ENCODE results near the gene ZGLP1. TPM values are rescaled to one million over a fixed set of nuclear protein-coding genes. Genes with fewer than 3 reads are reported as not detected.

ZGLP1 gene
- total and polyA plus RNA-seq, 2 of the 13 experiments (the other 11 are each of a cell fraction or from before 2014, with no cell fraction given), result 2.4 to 3.0 TPM

DNA sequence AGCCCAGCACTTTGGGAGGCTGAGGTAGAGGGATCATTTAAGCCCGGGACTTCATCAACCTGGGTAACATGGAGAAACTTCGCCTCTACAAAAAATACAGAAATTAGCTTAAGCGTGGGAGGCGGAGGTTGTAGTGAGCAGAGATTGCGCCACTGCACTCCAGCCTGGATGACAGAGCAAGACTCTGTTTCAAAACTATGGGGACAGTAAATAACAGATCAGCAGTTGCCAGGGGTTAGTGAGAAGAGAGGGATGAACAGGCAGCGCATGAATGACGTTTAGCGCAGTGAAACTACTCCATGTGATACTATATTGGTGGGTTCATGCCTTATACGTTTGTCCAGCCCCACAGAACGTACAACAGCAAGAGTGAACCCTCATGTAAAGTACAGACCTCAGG, 36.9 kb upstream of the ZGLP1 start:
- H3K4me3 ChIP-seq (replicated peaks in 1 of 3; ENCODE audit: insufficient read depth in 1 of 3, low read depth in 2 of 3, low read length in 3 of 3), result peak overlapping the region in 1 of 3 experiments; percentile 31; a peak in 1 of 6 replicates
- ATAC-seq (peak; percentile 90), FAIRE-seq (peak; percentile 63), DNase-seq (ENCODE audit: low spot score) (peak; percentile 74)
- H3K27ac ChIP-seq (ENCODE audit: extremely low read length, insufficient read depth, low read length), result peak overlapping the region; percentile 41
- peak overlapping the region; percentile 70 for H3K4me2 ChIP-seq (ENCODE audit: low read depth, low read length)
- H4K20me1 ChIP-seq (ENCODE audit: insufficient read depth, low read length), result no peaks in the 10 kb centered on the region
- ChIA-PET CTCF (ENCODE audit: low intra/inter-chr PET ratio, low total read pairs) (no interaction called here), POLR2A (interaction anchor here (1.0 to 6.5 kb wide), 4 partner anchors 12 to 76 kb away, joined by 3 to 38 read pairs (median 4); partner anchors contain the start of genes ICAM1, ICAM4, RAVER1 and TYK2)
- 1% methylated on average over 9 of the region's 10 CpGs for WGBS (ENCODE audit: low lambda C conversion rate)
- intact Hi-C loops (cut with micrococcal nuclease; ENCODE audit: unreplicated experiment) (no loop called here), in situ Hi-C loops (cut with HindIII; ENCODE audit: extremely low pct_ligation_motif_present, low pct_unique_long_range_greater_than_20kb) (no loop called here)
- H3K4me1 ChIP-seq (ENCODE audit: insufficient read depth, low read length), result peaks cover 18% of the 10 kb centered on the region
- H3K9ac ChIP-seq (ENCODE audit: insufficient read depth, low read depth, low read length), result 0 out of 2 replicates have a peak overlapping the region, but pooled peaks have one; percentile 0
- H3K79me2 ChIP-seq (ENCODE audit: insufficient read depth, low read length), result no peaks in the 10 kb centered on the region
- H3K27me3 ChIP-seq (ENCODE audit: control insufficient read depth in 1 of 2, insufficient read depth in 2 of 2, low read length in 2 of 2), result no peaks in the 10 kb centered on the region
- no TSS peak for BruUV-seq (replicated peaks)
- no peak overlapping the region for H2AFZ ChIP-seq (ENCODE audit: low read length)
- H3K36me3 ChIP-seq (replicated peaks in 1 of 2; ENCODE audit: control insufficient read depth in 1 of 2, insufficient read depth in 2 of 2, low read length in 2 of 2), result peaks cover 0 to 3% of the 10 kb centered on the region in 2 experiments; a peak in 2 of 5 replicates
- H3K9me3 ChIP-seq (ENCODE audit: low read length), result no peaks in the 10 kb centered on the region
- TF ChIP-seq FOXK1 (CRISPR knock-in tag; IDR thresholded peaks at IDR 0.05; ENCODE audit: borderline replicate concordance, low read depth) (peak; percentile 60; the same call in 1 of the 2 replicates), GABPB1 (CRISPR knock-in tag; IDR thresholded peaks at IDR 0.05) (no peak), ZFP36L1 (CRISPR knock-in tag; IDR thresholded peaks at IDR 0.05) (no peak), ZNF614 (CRISPR knock-in tag; IDR thresholded peaks at IDR 0.05; ENCODE audit: borderline replicate concordance) (peak; percentile 74; the same call in 1 of the 2 replicates), RARA (CRISPR knock-in tag; IDR thresholded peaks at IDR 0.05) (peak; percentile 6; the same call in 1 of the 2 replicates), THRA (CRISPR knock-in tag; IDR thresholded peaks at IDR 0.05; ENCODE audit: borderline replicate concordance) (no peak), PCBP1 (IDR thresholded peaks at IDR 0.05; ENCODE audit: borderline replicate concordance, low read depth, low read length) (no peak), ONECUT2 (CRISPR knock-in tag; IDR thresholded peaks at IDR 0.05) (no peak), ZNF292 (CRISPR knock-in tag; IDR thresholded peaks at IDR 0.05; ENCODE audit: borderline replicate concordance, low read depth) (peak; percentile 48; the same call in 1 of the 2 replicates), KDM1A (CRISPR knock-in tag; IDR thresholded peaks at IDR 0.05) (no peak), ZBTB39 (CRISPR knock-in tag; IDR thresholded peaks at IDR 0.05) (no peak), ZC3H4 (CRISPR knock-in tag; IDR thresholded peaks at IDR 0.05; ENCODE audit: borderline replicate concordance) (no peak), ZNF232 (CRISPR knock-in tag; IDR thresholded peaks at IDR 0.05; ENCODE audit: borderline replicate concordance) (no peak), TARDBP (CRISPR knock-in tag; IDR thresholded peaks at IDR 0.05) (0 out of 2 replicates have a peak, but pooled peaks have one; percentile 27), ZNF180 (CRISPR knock-in tag; IDR thresholded peaks at IDR 0.05; ENCODE audit: borderline replicate concordance, low read depth) (no peak), TCF12 (IDR thresholded peaks at IDR 0.05) (no peak), TCF12 (CRISPR knock-in tag; IDR thresholded peaks at IDR 0.05) (no peak), BRF2 (CRISPR knock-in tag; IDR thresholded peaks at IDR 0.05) (no peak)
- TF ChIP-seq, protein P1, sequence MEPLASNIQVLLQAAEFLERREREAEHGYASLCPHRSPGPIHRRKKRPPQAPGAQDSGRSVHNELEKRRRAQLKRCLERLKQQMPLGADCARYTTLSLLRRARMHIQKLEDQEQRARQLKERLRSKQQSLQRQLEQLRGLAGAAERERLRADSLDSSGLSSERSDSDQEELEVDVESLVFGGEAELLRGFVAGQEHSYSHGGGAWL (CRISPR knock-in tag; IDR thresholded peaks at IDR 0.05), result no peak
- TF ChIP-seq, protein P2, sequence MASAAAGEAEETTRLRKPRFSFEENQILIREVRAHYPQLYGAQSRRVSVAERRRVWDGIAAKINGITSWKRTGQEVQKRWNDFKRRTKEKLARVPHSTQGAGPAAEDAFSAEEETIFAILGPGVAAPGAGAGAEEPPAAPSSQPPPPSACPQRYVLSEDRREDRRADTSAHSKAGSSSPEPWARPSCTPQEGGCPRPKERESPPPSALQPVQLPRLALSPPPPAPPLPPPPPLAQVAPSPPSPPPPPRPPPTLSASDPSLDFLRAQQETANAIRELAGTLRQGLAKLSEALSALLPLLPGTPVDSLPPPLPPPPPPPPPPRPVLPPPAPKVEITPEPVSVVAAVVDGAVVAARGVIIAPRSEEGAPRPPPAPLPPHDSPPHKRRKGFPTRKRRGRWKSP (CRISPR knock-in tag; IDR thresholded peaks at IDR 0.05), result peak; percentile 57; the same call in 1 of the 2 replicates

Measured in HepG2 (cell line).